GM23338 (cell line): Measurements from ENCODE around the gene PUS3.
A peak's percentile ranks its signal among the peaks of the same experiment; 100 is the strongest.

Experiments used
- CREB1 ChIP-seq: fragments of 250-450 bp; sonication (Bioruptor Pico); IDR thresholded peaks from 2 replicates; pipeline ENCODE4 v1.5.0; 2020; ENCODE audit warnings: low read depth, mild to moderate bottlenecking, moderate library complexity
- CTCF ChIP-seq, 2 experiments: fragments of 200-600 bp in 1 of 2; sonication (generic) in 1 of 2; conservative IDR thresholded peaks; 2 replicates each; pipeline versions ENCODE4 v1.5.1 to v1.6.1; 2016 to 2017; ENCODE audit warnings: antibody characterized with exemption in 2 of 2, low read depth in 2 of 2, mild to moderate bottlenecking in 2 of 2, moderate library complexity in 1 of 2
- ETS1 ChIP-seq: IDR thresholded peaks from 2 replicates; pipeline ENCODE4 v1.6.1; 2016; ENCODE audit warnings: antibody characterized with exemption
- EZH2 ChIP-seq: fragments of 200-600 bp; sonication (generic); IDR thresholded peaks from one replicate; pipeline ENCODE4 v1.8.0; 2017; ENCODE audit warnings: antibody characterized with exemption, mild to moderate bottlenecking, low read depth; ENCODE audit not compliant: unreplicated experiment
- EZH2phosphoT487 ChIP-seq: fragments of 200-600 bp; sonication (generic); IDR thresholded peaks from one replicate; pipeline ENCODE4 v1.8.1; 2018; ENCODE audit warnings: antibody characterized with exemption; ENCODE audit not compliant: unreplicated experiment
- JUNB ChIP-seq: IDR thresholded peaks from one replicate; pipeline ENCODE4 v1.6.1; 2016; ENCODE audit warnings: antibody characterized with exemption; ENCODE audit not compliant: unreplicated experiment
- NANOG ChIP-seq: IDR thresholded peaks from 2 replicates; pipeline ENCODE4 v1.6.1; 2016; ENCODE audit warnings: antibody characterized with exemption, borderline replicate concordance
- POLR2AphosphoS5 ChIP-seq: IDR thresholded peaks from 2 replicates; pipeline ENCODE4 v1.6.1; 2016; ENCODE audit warnings: antibody characterized with exemption, low read depth
- REST ChIP-seq: IDR thresholded peaks from one replicate; pipeline ENCODE4 v1.6.1; 2018; ENCODE audit warnings: antibody characterized with exemption; ENCODE audit not compliant: unreplicated experiment
- STAT1 ChIP-seq: IDR thresholded peaks from one replicate; pipeline ENCODE4 v1.6.1; 2016; ENCODE audit warnings: antibody characterized with exemption; ENCODE audit not compliant: unreplicated experiment
- ZNF114 ChIP-seq: fragments of 250-450 bp; sonication (Bioruptor Pico); IDR thresholded peaks from 2 replicates; pipeline ENCODE4 v1.5.0; 2020; ENCODE audit warnings: mild to moderate bottlenecking, moderate library complexity
- ZNF331 ChIP-seq: fragments of 250-450 bp; sonication (Bioruptor Pico); IDR thresholded peaks from 2 replicates; pipeline ENCODE4 v1.5.0; 2020; ENCODE audit warnings: low read depth, mild to moderate bottlenecking, moderate library complexity
- ZNF462 ChIP-seq: fragments of 250-450 bp; sonication (Bioruptor Pico); IDR thresholded peaks from 2 replicates; pipeline ENCODE4 v1.5.0; 2020; ENCODE audit warnings: mild to moderate bottlenecking, moderate library complexity

GRCh38 chr11:125941619-125942611 is 38.9 kb upstream of the PUS3 start:
- TF ChIP-seq CTCF (conservative IDR thresholded peaks at IDR 0.05; ENCODE audit: low read depth in 2 of 2): peak; percentile 91 to 94
- no peak for TF ChIP-seq EZH2
- no peak for TF ChIP-seq REST
- no peak for TF ChIP-seq ETS1
- TF ChIP-seq POLR2AphosphoS5: no peak
- no peak for TF ChIP-seq ZNF331
- 0 out of 2 replicates have a peak, but pooled peaks have one; percentile 17 for TF ChIP-seq CREB1 (CRISPR knock-in tag)
- TF ChIP-seq EZH2phosphoT487: no peak
- no peak for TF ChIP-seq ZNF114 (CRISPR knock-in tag)
- no peak for TF ChIP-seq JUNB
- no peak for TF ChIP-seq NANOG
- no peak for TF ChIP-seq STAT1
- 0 out of 2 replicates have a peak, but pooled peaks have one; percentile 45 for TF ChIP-seq ZNF462 (CRISPR knock-in tag)
